IMR-90 (cell line): ENCODE results near the gene KRTAP5-3. TPM values are rescaled to one million over a fixed set of nuclear protein-coding genes. Genes with fewer than 3 reads are reported as not detected.

Source experiments
- ATAC-seq: fragments of 200-7000 bp; cut with Tn5 transposase; 2 replicates; pipeline ENCODE4 v1.9.1; 2020; ENCODE audit warnings: low read depth, mild to moderate bottlenecking, moderate library complexity
- BruUV-seq: library from RNA; stranded (reverse); fragments of 400-500 nt; replicated peaks from 2 replicates; lab custom pipeline; 2021; lab: Mats Ljungman, UMichigan
- CTCF ChIA-PET: fragments of 300-600 bp; formaldehyde crosslinking; extraction: SDS; loops from one replicate; lab custom pipeline; 2021; ENCODE audit warnings: antibody characterized with exemption; lab: Yijun Ruan, JAX
- POLR2A ChIA-PET: fragments of 300-600 bp; sonication (Branson Sonifier 250); formaldehyde crosslinking; loops from one replicate; lab custom pipeline; 2022; ENCODE audit warnings: antibody characterized with exemption; ENCODE audit not compliant: unreplicated experiment; lab: Charles Lee
- DNase-seq: peaks from one replicate; pipeline ENCODE4 v3.0.0; 2013
- H2AFZ ChIP-seq: replicated peaks from 2 replicates; pipeline ENCODE3; 2013; ENCODE audit warnings: low read length, mild to moderate bottlenecking; ENCODE audit not compliant: poor library complexity
- H2AK5ac ChIP-seq: 2 replicates; pipeline ENCODE4 v1.6.1; 2013; ENCODE audit warnings: low read depth, low read length, inconsistent platforms
- H2AK9ac ChIP-seq: replicated peaks from 2 replicates; pipeline ENCODE3; 2013; ENCODE audit warnings: mild to moderate bottlenecking, low read depth, low read length, moderate library complexity; ENCODE audit not compliant: poor library complexity
- H2BK120ac ChIP-seq: 2 replicates; pipeline ENCODE4 v1.6.1; 2013; ENCODE audit warnings: low read depth, low read length, inconsistent platforms
- H2BK15ac ChIP-seq: 3 replicates; pipeline ENCODE4 v1.6.1; 2013; ENCODE audit warnings: low read depth, low read length, inconsistent platforms
- H2BK20ac ChIP-seq: 2 replicates; pipeline ENCODE4 v1.6.1; 2013; ENCODE audit warnings: low read depth, mild to moderate bottlenecking, inconsistent platforms, low read length, moderate library complexity
- H2BK5ac ChIP-seq: 2 replicates; pipeline ENCODE4 v1.6.1; 2013; ENCODE audit warnings: mild to moderate bottlenecking, low read depth, low read length, inconsistent platforms; ENCODE audit not compliant: poor library complexity, severe bottlenecking
- H3K14ac ChIP-seq: replicated peaks from 2 replicates; pipeline ENCODE4 v1.6.1; 2013; ENCODE audit warnings: low read depth, low read length, inconsistent platforms
- H3K18ac ChIP-seq: 2 replicates; pipeline ENCODE4 v1.6.1; 2013; ENCODE audit warnings: low read depth, low read length, control low read depth
- H3K23ac ChIP-seq: 2 replicates; pipeline ENCODE4 v1.6.1; 2013; ENCODE audit warnings: low read depth, low read length, inconsistent platforms
- H3K27ac ChIP-seq: 2 replicates; pipeline ENCODE4 v1.5.1; 2013; ENCODE audit warnings: mild to moderate bottlenecking, control low read depth, low read length; ENCODE audit not compliant: insufficient read depth
- H3K27me3 ChIP-seq: 2 replicates; pipeline ENCODE4 v1.6.1; 2013; ENCODE audit warnings: low read length; ENCODE audit not compliant: control insufficient read depth, insufficient read depth
- H3K36me3 ChIP-seq: 2 replicates; pipeline ENCODE4 v1.6.1; 2013; ENCODE audit warnings: low read length, mixed read lengths; ENCODE audit not compliant: control insufficient read depth, insufficient read depth
- H3K4ac ChIP-seq: 2 replicates; pipeline ENCODE4 v1.6.1; 2013; ENCODE audit warnings: low read depth, low read length, inconsistent platforms
- H3K4me1 ChIP-seq: 2 replicates; pipeline ENCODE4 v1.6.1; 2013; ENCODE audit warnings: low read length, mixed read lengths; ENCODE audit not compliant: control insufficient read depth, insufficient read depth
- H3K4me2 ChIP-seq: 2 replicates; pipeline ENCODE4 v1.6.1; 2013; ENCODE audit warnings: low read depth, mild to moderate bottlenecking, control low read depth, low read length, moderate library complexity
- H3K4me3 ChIP-seq: 2 replicates; pipeline ENCODE4 v1.5.1; 2013; ENCODE audit warnings: low read depth, mild to moderate bottlenecking, control low read depth, low read length, moderate library complexity; ENCODE audit not compliant: insufficient read depth
- H3K56ac ChIP-seq: 2 replicates; pipeline ENCODE4 v1.6.1; 2013; ENCODE audit warnings: low read length, inconsistent platforms; ENCODE audit not compliant: insufficient read depth; ENCODE audit errors: extremely low read depth
- H3K79me1 ChIP-seq, 2 experiments: 2 replicates each; pipeline ENCODE4 v1.6.1; 2013; ENCODE audit warnings: low read length in 2 of 2, inconsistent platforms in 1 of 2, low read depth in 1 of 2
- H3K9ac ChIP-seq: 2 replicates; pipeline ENCODE4 v1.6.1; 2013; ENCODE audit warnings: low read depth, low read length, control low read depth
- H3K9me1 ChIP-seq: 2 replicates; pipeline ENCODE4 v1.6.1; 2013; ENCODE audit warnings: low read length, inconsistent platforms; ENCODE audit not compliant: insufficient read depth
- H3K9me3 ChIP-seq: 2 replicates; pipeline ENCODE4 v1.6.1; 2013; ENCODE audit warnings: low read length; ENCODE audit not compliant: control insufficient read depth, insufficient read depth
- H4K20me1 ChIP-seq: 2 replicates; pipeline ENCODE4 v1.6.1; 2013; ENCODE audit warnings: low read length, inconsistent platforms; ENCODE audit not compliant: insufficient read depth
- H4K5ac ChIP-seq: 2 replicates; pipeline ENCODE4 v1.6.1; 2013; ENCODE audit warnings: mild to moderate bottlenecking, low read depth, low read length, control low read depth
- H4K8ac ChIP-seq, 2 experiments: 2 replicates each; pipeline ENCODE4 v1.6.1; 2013; ENCODE audit warnings: low read depth in 2 of 2, low read length in 2 of 2, control low read depth in 1 of 2, inconsistent platforms in 1 of 2
- H4K91ac ChIP-seq: 2 replicates; pipeline ENCODE4 v1.6.1; 2013; ENCODE audit warnings: low read depth, low read length, inconsistent platforms; ENCODE audit not compliant: insufficient read depth
- BHLHE40 ChIP-seq: fragments of 150-350 bp; IDR thresholded peaks from 2 replicates; pipeline ENCODE4 v1.6.1; 2016; ENCODE audit warnings: mild to moderate bottlenecking, low read depth, low read length
- CEBPB ChIP-seq: IDR thresholded peaks from 2 replicates; pipeline ENCODE4 v1.6.1; 2012; ENCODE audit warnings: low read depth, low read length, improper control_type of control experiment
- FOS ChIP-seq: fragments of 150-350 bp; IDR thresholded peaks from 2 replicates; pipeline ENCODE4 v1.6.1; 2016; ENCODE audit warnings: low read depth, low read length
- NFE2L2 ChIP-seq: fragments of 150-350 bp; IDR thresholded peaks from 2 replicates; pipeline ENCODE4 v1.6.1; 2016; ENCODE audit warnings: low read depth, mild to moderate bottlenecking, low read length
- RCOR1 ChIP-seq: IDR thresholded peaks from 2 replicates; pipeline ENCODE4 v1.6.1; 2012; ENCODE audit warnings: mild to moderate bottlenecking, low read length, improper control_type of control experiment; ENCODE audit not compliant: insufficient replicate concordance
- SMC3 ChIP-seq: fragments of 150-350 bp; IDR thresholded peaks from 2 replicates; pipeline ENCODE4 v1.6.1; 2016; ENCODE audit warnings: low read depth, mild to moderate bottlenecking, antibody characterized with exemption, low read length, moderate library complexity
- WGBS, 2 experiments: methylation state at CpG; one replicate each; pipeline versions ENCODE4 v1.1.5 to v1.1.7; 2013; ENCODE audit warnings: missing lambda C conversion rate in 2 of 2; ENCODE audit not compliant: insufficient read length in 1 of 2; ENCODE audit errors: extremely low coverage in 2 of 2; 5-methylcytosine and 5-hydroxymethylcytosine counted together
- dilution Hi-C: fragments of 300-500 bp; cut with HindIII; formaldehyde crosslinking; loops from one replicate; pipeline ENCODE4 v1.14.3; 2018; ENCODE audit warnings: low sequenced_read_pairs; ENCODE audit not compliant: unreplicated experiment
- in situ Hi-C: fragments of 300-500 bp; cut with MboI; formaldehyde crosslinking; loops from 3 replicates; pipeline ENCODE4 v1.14.3; 2019; ENCODE audit warnings: low sequenced_read_pairs, inconsistent platforms, mixed read lengths
- intact Hi-C: fragments of 100-400 bp; cut with micrococcal nuclease; formaldehyde crosslinking; loops from 2 replicates; pipeline ENCODE4 v1.10.0; 2022
- polyA plus RNA-seq, 3 experiments: library from polyadenylated mRNA; depleted of rRNA; stranded (reverse); fragments of >200 nt; gene quantifications; 2 replicates each; pipeline ENCODE4 v1.2.3, GENCODE V29; 2012; ENCODE audit warnings: low replicate concordance in 1 of 3
- total RNA-seq: library from RNA; depleted of rRNA; stranded (reverse); fragments of >200 nt; gene quantifications from 2 replicates; pipeline ENCODE4 v1.2.3, GENCODE V29; 2012
- TF ChIP-seq, protein P1 (sequence below): conservative IDR thresholded peaks from 2 replicates; pipeline ENCODE4 v1.5.1; 2012; ENCODE audit warnings: mild to moderate bottlenecking, low read depth, low read length, improper control_type of control experiment

The KRTAP5-3 gene
- total and polyA plus RNA-seq, 2 of the 4 experiments (the other 2 are of a cell fraction): not detected

DNA sequence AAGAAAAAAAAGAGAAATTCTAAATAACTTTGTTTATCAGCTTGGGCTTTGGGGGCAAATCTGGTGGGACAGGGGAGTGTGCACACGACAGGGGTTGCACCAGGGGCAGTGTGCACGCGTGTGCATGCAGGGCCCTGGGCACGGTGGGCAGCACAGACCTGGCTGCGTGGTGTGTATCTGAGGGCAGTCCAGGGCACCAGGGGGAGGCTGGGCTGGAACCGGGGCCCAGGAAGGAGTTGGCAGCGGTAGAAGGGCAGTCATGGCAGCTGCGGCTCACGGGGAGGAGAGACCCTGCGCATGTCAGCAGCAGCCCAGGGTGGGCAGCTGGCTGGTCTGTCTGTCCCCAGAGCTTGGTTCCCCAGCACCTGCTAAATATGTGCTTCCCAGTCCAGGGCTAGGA is 25.6 kb upstream of the KRTAP5-3 start:
- dilution Hi-C loops (no loop called here), intact Hi-C loops (no loop called here), in situ Hi-C loops (no loop called here)
- no peak overlapping the region for H3K9ac ChIP-seq
- BruUV-seq: no TSS peak
- no peak overlapping the region for H3K27ac ChIP-seq
- no peaks in the 10 kb centered on the region for H3K9me3 ChIP-seq
- no peak overlapping the region for H3K4me3 ChIP-seq
- no peak for ATAC-seq
- H3K23ac ChIP-seq: no peak overlapping the region
- H3K36me3 ChIP-seq: no peaks in the 10 kb centered on the region
- peaks cover 59% of the 10 kb centered on the region for H3K27me3 ChIP-seq
- H3K4ac ChIP-seq: no peak overlapping the region
- no peak overlapping the region for H4K91ac ChIP-seq
- no peak overlapping the region for H2AFZ ChIP-seq
- no peak overlapping the region for H3K56ac ChIP-seq
- H3K4me2 ChIP-seq: no peak overlapping the region
- H2BK20ac ChIP-seq: no peak overlapping the region
- no peaks in the 10 kb centered on the region; the same call in 1 of the 2 replicates for H4K20me1 ChIP-seq
- no peaks in the 10 kb centered on the region for H3K4me1 ChIP-seq
- H3K9me1 ChIP-seq: no peaks in the 10 kb centered on the region
- no peak overlapping the region for H2BK5ac ChIP-seq
- H4K5ac ChIP-seq: no peak overlapping the region
- H2BK120ac ChIP-seq: no peak overlapping the region
- H3K14ac ChIP-seq: no peak overlapping the region
- H4K8ac ChIP-seq: no peak overlapping the region
- DNase-seq: no peak
- no peak overlapping the region for H2AK5ac ChIP-seq
- no peaks in the 10 kb centered on the region for H3K79me1 ChIP-seq
- 100% methylated on average over 2 of the region's 10 CpGs; no CpG with 5 or more reads in 1 of the 2 experiments for WGBS, 2 experiments
- ChIA-PET POLR2A (no interaction called here), CTCF (no interaction called here)
- TF ChIP-seq CEBPB (no peak), RCOR1 (no peak), SMC3 (no peak), BHLHE40 (no peak), NFE2L2 (no peak), FOS (no peak)
- TF ChIP-seq, protein P1, sequence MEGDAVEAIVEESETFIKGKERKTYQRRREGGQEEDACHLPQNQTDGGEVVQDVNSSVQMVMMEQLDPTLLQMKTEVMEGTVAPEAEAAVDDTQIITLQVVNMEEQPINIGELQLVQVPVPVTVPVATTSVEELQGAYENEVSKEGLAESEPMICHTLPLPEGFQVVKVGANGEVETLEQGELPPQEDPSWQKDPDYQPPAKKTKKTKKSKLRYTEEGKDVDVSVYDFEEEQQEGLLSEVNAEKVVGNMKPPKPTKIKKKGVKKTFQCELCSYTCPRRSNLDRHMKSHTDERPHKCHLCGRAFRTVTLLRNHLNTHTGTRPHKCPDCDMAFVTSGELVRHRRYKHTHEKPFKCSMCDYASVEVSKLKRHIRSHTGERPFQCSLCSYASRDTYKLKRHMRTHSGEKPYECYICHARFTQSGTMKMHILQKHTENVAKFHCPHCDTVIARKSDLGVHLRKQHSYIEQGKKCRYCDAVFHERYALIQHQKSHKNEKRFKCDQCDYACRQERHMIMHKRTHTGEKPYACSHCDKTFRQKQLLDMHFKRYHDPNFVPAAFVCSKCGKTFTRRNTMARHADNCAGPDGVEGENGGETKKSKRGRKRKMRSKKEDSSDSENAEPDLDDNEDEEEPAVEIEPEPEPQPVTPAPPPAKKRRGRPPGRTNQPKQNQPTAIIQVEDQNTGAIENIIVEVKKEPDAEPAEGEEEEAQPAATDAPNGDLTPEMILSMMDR: no peak
- H2AK9ac ChIP-seq: no peak overlapping the region
- no peak overlapping the region for H3K18ac ChIP-seq
- H2BK15ac ChIP-seq: no peak overlapping the region
